Fibroblast of villous mesenchyme (primary cell): Measurements from ENCODE around the gene RNU1-4. TPM values are rescaled to one million over a fixed set of nuclear protein-coding genes. Genes with fewer than 3 reads are reported as not detected.
"Not testable (repeated sequence)": the region's sequence is repeated elsewhere in the genome, so short reads cannot be mapped to it uniquely, and the experiment has no call there.

Source experiments
- DNase-seq: peaks from one replicate; pipeline ENCODE4 v3.0.0-alpha.2; 2010; ENCODE audit warnings: low read depth
- H3K4me3 ChIP-seq: 2 replicates; pipeline ENCODE4 v1.5.1; 2011; ENCODE audit warnings: low read depth, mild to moderate bottlenecking, low read length
- small RNA-seq: library from RNA; depleted of rRNA; stranded (forward); fragments of <200 nt; gene quantifications from one replicate; pipeline ENCODE3, GENCODE V24; 2012
- total RNA-seq: library from RNA; depleted of rRNA; stranded (reverse); fragments of >200 nt; gene quantifications from 2 replicates; pipeline ENCODE4 v1.2.3, GENCODE V29; 2012

The RNU1-4 gene
- total RNA-seq, 1 donor, result not detected

- DNase-seq, H3K4me3 ChIP-seq: not testable (repeated sequence)
Measured at GRCh38 chr1:16784955-16785354, 44.6 kb downstream of the RNU1-4 start.

DNA sequence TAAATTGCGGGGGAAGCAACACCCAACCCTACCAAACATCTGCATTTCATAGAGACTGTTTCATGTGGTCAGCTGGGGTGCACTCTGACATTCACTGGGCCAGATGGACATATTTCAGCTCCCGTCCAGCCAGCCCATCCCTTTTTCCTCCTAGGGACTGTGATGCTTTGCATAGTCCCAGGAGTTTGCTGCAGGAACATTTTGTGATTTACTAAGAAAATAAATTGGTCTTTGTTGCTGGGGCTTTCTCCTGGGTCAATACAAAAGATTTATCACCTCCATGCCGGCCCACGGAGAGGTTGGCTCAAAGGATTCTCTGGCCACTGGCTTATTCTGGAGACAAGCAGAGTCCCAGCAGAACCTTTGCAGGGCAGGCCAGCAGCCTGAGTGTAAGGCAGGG, 46.0 kb downstream of the RNU1-4 start:
- not testable (repeated sequence) for DNase-seq, H3K4me3 ChIP-seq

GRCh38 chr1:16787175-16787574, 46.9 kb downstream of the RNU1-4 start:
- H3K4me3 ChIP-seq, DNase-seq: not testable (repeated sequence)

GRCh38 chr1:16787711-16788110, 47.4 kb downstream of the RNU1-4 start:
- DNase-seq, H3K4me3 ChIP-seq: not testable (repeated sequence)

Small RNA genes within 50 kb of the gene (small RNA-seq; reads per million reads assigned to genes)
- not detected for gene RNU1-4

Other genes starting within 250 kb of the RNU1-4 start
- under 0.01 TPM in 1 of 2 replicates, not detected in the other for gene RNU1-1, start 226.2 kb upstream of the RNU1-4 start, total RNA-seq
- gene NBPF1, start 127.0 kb upstream of the RNU1-4 start, total RNA-seq, result 52.2 and 60.9 TPM in 2 replicates
- gene RNU1-3, start 73.6 kb upstream of the RNU1-4 start, total RNA-seq, result under 0.01 TPM in 1 of 2 replicates, not detected in the other
- gene RNU1-2, start 155.5 kb downstream of the RNU1-4 start, total RNA-seq, result under 0.01 TPM in 1 of 2 replicates, not detected in the other
- 13.8 and 22.2 TPM in 2 replicates for gene CROCC, start 181.4 kb downstream of the RNU1-4 start, total RNA-seq
- 33.2 and 70.2 TPM in 2 replicates for gene MFAP2, start 240.1 kb downstream of the RNU1-4 start, total RNA-seq